GM23338 (cell line): Measurements from ENCODE around the gene OXT. TPM values are rescaled to one million over a fixed set of nuclear protein-coding genes. Genes with fewer than 3 reads are reported as not detected.

Experiments used
- ATAC-seq: fragments of 200-7000 bp; cut with Tn5 transposase; 3 replicates; pipeline ENCODE4 v1.9.1; 2020
- DNase-seq: peaks from one replicate; pipeline ENCODE4 v3.0.0-alpha.2; 2015; ENCODE audit warnings: low spot score
- H2AFZ ChIP-seq: fragments of 200-600 bp; sonication (generic); 2 replicates; pipeline ENCODE4 v1.8.0; 2016; ENCODE audit warnings: antibody characterized with exemption, mild to moderate bottlenecking, moderate library complexity
- H3F3A ChIP-seq: fragments of 200-600 bp; sonication (generic); replicated peaks from 2 replicates; pipeline ENCODE4 v1.8.0; 2017; ENCODE audit warnings: antibody characterized with exemption, mixed run types, low read depth
- H3K27ac ChIP-seq: fragments of 200-600 bp; sonication (generic); 2 replicates; pipeline ENCODE4 v1.6.1; 2016; ENCODE audit warnings: low read depth
- H3K27me3 ChIP-seq: fragments of 200-600 bp; sonication (generic); 2 replicates; pipeline ENCODE4 v1.8.0; 2016; ENCODE audit warnings: mild to moderate bottlenecking, mixed run types, moderate library complexity; ENCODE audit not compliant: insufficient read depth
- H3K36me3 ChIP-seq: fragments of 200-600 bp; sonication (generic); 2 replicates; pipeline ENCODE4 v1.8.0; 2016; ENCODE audit warnings: mild to moderate bottlenecking; ENCODE audit not compliant: insufficient read depth
- H3K4me1 ChIP-seq: fragments of 200-600 bp; sonication (generic); 2 replicates; pipeline ENCODE4 v1.8.0; 2016; ENCODE audit warnings: mild to moderate bottlenecking, moderate library complexity; ENCODE audit not compliant: insufficient read depth
- H3K4me2 ChIP-seq: fragments of 200-600 bp; sonication (generic); 2 replicates; pipeline ENCODE4 v1.7.1; 2017; ENCODE audit warnings: mixed run types
- H3K4me3 ChIP-seq: fragments of 200-600 bp; sonication (generic); 2 replicates; pipeline ENCODE4 v1.6.1; 2016; ENCODE audit warnings: mixed run types
- H3K79me2 ChIP-seq: fragments of 200-600 bp; sonication (generic); replicated peaks from 2 replicates; pipeline ENCODE4 v1.8.0; 2017; ENCODE audit warnings: mild to moderate bottlenecking; ENCODE audit not compliant: insufficient read depth
- H3K9me2 ChIP-seq: fragments of 200-600 bp; sonication (generic); 2 replicates; pipeline ENCODE4 v1.8.0; 2017; ENCODE audit not compliant: insufficient read depth
- H4K20me1 ChIP-seq: fragments of 200-600 bp; sonication (generic); replicated peaks from 2 replicates; pipeline ENCODE4 v1.8.0; 2017; ENCODE audit warnings: mild to moderate bottlenecking; ENCODE audit not compliant: insufficient read depth
- H3K27ac Mint-ChIP-seq: 2 replicates; pipeline ENCODE4 v1.8.0; 2020; ENCODE audit warnings: inconsistent platforms, mild to moderate bottlenecking, moderate library complexity, mixed read lengths
- H3K27me3 Mint-ChIP-seq: 3 replicates; pipeline ENCODE4 v1.8.0; 2022; ENCODE audit warnings: low read depth, mild to moderate bottlenecking, moderate library complexity, mixed read lengths, inconsistent platforms; ENCODE audit not compliant: insufficient read depth, poor library complexity
- H3K36me3 Mint-ChIP-seq: 3 replicates; pipeline ENCODE4 v1.8.0; 2021; ENCODE audit warnings: low read depth, mild to moderate bottlenecking, inconsistent platforms, moderate library complexity, mixed read lengths
- H3K4me1 Mint-ChIP-seq: 3 replicates; pipeline ENCODE4 v1.8.0; 2020; ENCODE audit warnings: mild to moderate bottlenecking, inconsistent platforms, mixed read lengths
- H3K4me3 Mint-ChIP-seq: 3 replicates; pipeline ENCODE4 v1.8.0; 2021; ENCODE audit warnings: moderate library complexity, mild to moderate bottlenecking, inconsistent platforms, mixed read lengths
- H3K9me3 Mint-ChIP-seq: 3 replicates; pipeline ENCODE4 v1.8.0; 2020; ENCODE audit warnings: moderate library complexity, mild to moderate bottlenecking, inconsistent platforms, mixed read lengths
- CREB1 ChIP-seq: fragments of 250-450 bp; sonication (Bioruptor Pico); IDR thresholded peaks from 2 replicates; pipeline ENCODE4 v1.5.0; 2020; ENCODE audit warnings: low read depth, mild to moderate bottlenecking, moderate library complexity
- ETS1 ChIP-seq: IDR thresholded peaks from 2 replicates; pipeline ENCODE4 v1.6.1; 2016; ENCODE audit warnings: antibody characterized with exemption
- EZH2phosphoT487 ChIP-seq: fragments of 200-600 bp; sonication (generic); IDR thresholded peaks from one replicate; pipeline ENCODE4 v1.8.1; 2018; ENCODE audit warnings: antibody characterized with exemption; ENCODE audit not compliant: unreplicated experiment
- REST ChIP-seq: IDR thresholded peaks from one replicate; pipeline ENCODE4 v1.6.1; 2018; ENCODE audit warnings: antibody characterized with exemption; ENCODE audit not compliant: unreplicated experiment
- STAT1 ChIP-seq: IDR thresholded peaks from one replicate; pipeline ENCODE4 v1.6.1; 2016; ENCODE audit warnings: antibody characterized with exemption; ENCODE audit not compliant: unreplicated experiment
- ZNF114 ChIP-seq: fragments of 250-450 bp; sonication (Bioruptor Pico); IDR thresholded peaks from 2 replicates; pipeline ENCODE4 v1.5.0; 2020; ENCODE audit warnings: mild to moderate bottlenecking, moderate library complexity
- ZNF462 ChIP-seq: fragments of 250-450 bp; sonication (Bioruptor Pico); IDR thresholded peaks from 2 replicates; pipeline ENCODE4 v1.5.0; 2020; ENCODE audit warnings: mild to moderate bottlenecking, moderate library complexity
- polyA plus RNA-seq: library from polyadenylated mRNA; unstranded; fragments of >200 nt; fragmentation: Nextera tagmentation; extraction: Ambion mirVana; gene quantifications from 2 replicates; pipeline ENCODE4 v1.2.1, GENCODE V29; 2016
- total RNA-seq: library from RNA; depleted of rRNA; stranded (reverse); fragments of >200 nt; shearing (Covaris generic); gene quantifications from 2 replicates; pipeline ENCODE4 v1.2.3, GENCODE V29; 2014

OXT gene
- total and polyA plus RNA-seq, 2 experiments from 2014 or later: 1.5 TPM; not detected in 1

- Mint-ChIP-seq H3K36me3 (no peaks in the 10 kb centered on the region), H3K4me1 (peaks cover 23% of the 10 kb centered on the region), H3K27ac (no peak overlapping the region), H3K27me3 (peaks cover 28% of the 10 kb centered on the region), H3K4me3 (peak overlapping the region; percentile 70; the same call in 1 of the 3 replicates), H3K9me3 (no peaks in the 10 kb centered on the region)
- H3K9me2 ChIP-seq: 0 out of 2 replicates have a peak, but pooled peaks cover 3% of the 10 kb centered on the region
- H3K4me1 ChIP-seq: peaks cover 7% of the 10 kb centered on the region; the same call in 1 of the 2 replicates
- H3K27ac ChIP-seq: no peak overlapping the region
- H3K36me3 ChIP-seq: no peaks in the 10 kb centered on the region
- no peaks in the 10 kb centered on the region for H4K20me1 ChIP-seq
- H3F3A ChIP-seq: 0 out of 2 replicates have a peak, but pooled peaks cover 3% of the 10 kb centered on the region
- ATAC-seq: no peak
- H2AFZ ChIP-seq: no peak overlapping the region
- no peaks in the 10 kb centered on the region for H3K79me2 ChIP-seq
- H3K4me3 ChIP-seq: no peak overlapping the region
- no peak for DNase-seq
- H3K27me3 ChIP-seq: peaks cover 42% of the 10 kb centered on the region
- no peak overlapping the region for H3K4me2 ChIP-seq
- TF ChIP-seq EZH2phosphoT487 (no peak), ETS1 (no peak), REST (no peak)
These were observed 695 bp upstream of the OXT start for GRCh38 chr20:3070725-3071124.

GRCh38 chr20:3071266-3071609 is 182 bp upstream of the OXT start:
- H3K4me3 Mint-ChIP-seq: peak overlapping the region; percentile 70
- H3K27me3 ChIP-seq: peaks cover 42% of the 10 kb centered on the region
- peak overlapping the region; percentile 64 for H3K4me3 ChIP-seq
- H3K9me2 ChIP-seq: 0 out of 2 replicates have a peak, but pooled peaks cover 3% of the 10 kb centered on the region
- H2AFZ ChIP-seq: peak overlapping the region; percentile 97
- H3K27me3 Mint-ChIP-seq: peaks cover 32% of the 10 kb centered on the region
- H3K36me3 Mint-ChIP-seq: no peaks in the 10 kb centered on the region
- peaks cover 7% of the 10 kb centered on the region; the same call in 1 of the 2 replicates for H3K4me1 ChIP-seq
- DNase-seq: no peak
- no peaks in the 10 kb centered on the region for H3K36me3 ChIP-seq
- no peak for ATAC-seq
- H3K79me2 ChIP-seq: no peaks in the 10 kb centered on the region
- H3K27ac ChIP-seq: no peak overlapping the region
- H3K4me1 Mint-ChIP-seq: peaks cover 23% of the 10 kb centered on the region
- no peaks in the 10 kb centered on the region for H4K20me1 ChIP-seq
- no peak overlapping the region for H3K27ac Mint-ChIP-seq
- no peaks in the 10 kb centered on the region for H3K9me3 Mint-ChIP-seq
- H3F3A ChIP-seq: 0 out of 2 replicates have a peak, but pooled peaks cover 3% of the 10 kb centered on the region
- peak overlapping the region; percentile 79 for H3K4me2 ChIP-seq
- TF ChIP-seq STAT1 (no peak), CREB1 (CRISPR knock-in tag) (no peak), ZNF114 (CRISPR knock-in tag) (no peak), ZNF462 (no peak), REST (no peak)
